ENCODE measurements around the gene GNAQ. TPM values are rescaled to one million over a fixed set of nuclear protein-coding genes. Genes with fewer than 3 reads are reported as not detected.

GNAQ gene
- total RNA-seq, 1 donor from 2014 or later: 21.3 TPM

DNA sequence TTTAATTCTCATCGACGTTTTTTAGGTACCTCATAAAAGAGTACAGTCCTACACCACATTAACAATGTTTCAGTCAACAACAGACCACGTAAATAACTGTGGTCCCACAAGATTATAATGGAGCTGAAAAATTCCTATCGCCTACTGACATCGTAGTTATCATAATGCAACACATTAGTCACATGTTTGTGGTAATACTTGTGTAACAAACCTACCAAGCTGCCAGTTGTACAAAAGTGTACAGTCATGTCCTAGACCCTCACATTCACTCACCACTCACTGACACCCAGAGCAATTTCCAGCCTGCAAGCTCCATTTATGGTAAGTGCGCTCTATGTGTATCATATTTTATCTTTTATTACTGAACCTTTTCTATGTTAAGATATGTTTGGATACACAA lies 16.8 kb downstream of the GNAQ start:
- H3K36me3 ChIP-seq (ENCODE audit: control insufficient read depth, insufficient read depth, low read length): peaks cover 1% of the 10 kb centered on the region
- H3K27me3 ChIP-seq (ENCODE audit: control insufficient read depth, insufficient read depth, low read length): no peaks in the 10 kb centered on the region
- no peak for FAIRE-seq
- DNase-seq (ENCODE audit: low read depth): peak; percentile 48
- no peak overlapping the region for H3K4me3 ChIP-seq (ENCODE audit: low read depth, low read length)
- TF ChIP-seq, protein P1, sequence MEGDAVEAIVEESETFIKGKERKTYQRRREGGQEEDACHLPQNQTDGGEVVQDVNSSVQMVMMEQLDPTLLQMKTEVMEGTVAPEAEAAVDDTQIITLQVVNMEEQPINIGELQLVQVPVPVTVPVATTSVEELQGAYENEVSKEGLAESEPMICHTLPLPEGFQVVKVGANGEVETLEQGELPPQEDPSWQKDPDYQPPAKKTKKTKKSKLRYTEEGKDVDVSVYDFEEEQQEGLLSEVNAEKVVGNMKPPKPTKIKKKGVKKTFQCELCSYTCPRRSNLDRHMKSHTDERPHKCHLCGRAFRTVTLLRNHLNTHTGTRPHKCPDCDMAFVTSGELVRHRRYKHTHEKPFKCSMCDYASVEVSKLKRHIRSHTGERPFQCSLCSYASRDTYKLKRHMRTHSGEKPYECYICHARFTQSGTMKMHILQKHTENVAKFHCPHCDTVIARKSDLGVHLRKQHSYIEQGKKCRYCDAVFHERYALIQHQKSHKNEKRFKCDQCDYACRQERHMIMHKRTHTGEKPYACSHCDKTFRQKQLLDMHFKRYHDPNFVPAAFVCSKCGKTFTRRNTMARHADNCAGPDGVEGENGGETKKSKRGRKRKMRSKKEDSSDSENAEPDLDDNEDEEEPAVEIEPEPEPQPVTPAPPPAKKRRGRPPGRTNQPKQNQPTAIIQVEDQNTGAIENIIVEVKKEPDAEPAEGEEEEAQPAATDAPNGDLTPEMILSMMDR (IDR thresholded peaks at IDR 0.05; ENCODE audit: insufficient read depth, low read length, severe bottlenecking): no peak

DNA sequence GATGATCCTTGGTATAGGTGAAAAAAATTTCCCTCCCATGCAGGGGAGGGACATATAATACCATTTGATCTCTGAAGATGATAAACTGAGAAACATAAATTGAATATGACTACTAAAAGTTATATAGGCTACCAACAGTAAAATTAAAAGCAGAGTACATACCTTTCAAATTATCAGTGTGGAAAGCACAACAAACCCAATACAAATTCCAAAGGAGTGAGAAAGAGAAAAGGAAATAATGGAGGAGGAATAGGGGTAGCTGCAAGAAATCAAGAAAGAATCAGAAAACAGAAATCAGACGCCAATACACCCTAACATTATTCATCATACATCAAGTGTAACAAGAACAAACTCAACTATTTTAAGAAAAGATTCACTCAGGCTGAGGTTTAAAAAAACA lies 17.7 kb downstream of the GNAQ start:
- TF ChIP-seq, protein P1 (IDR thresholded peaks at IDR 0.05; ENCODE audit: insufficient read depth, low read length, severe bottlenecking): no peak
- DNase-seq (ENCODE audit: low read depth): no peak
- no peak for FAIRE-seq
- no peaks in the 10 kb centered on the region for H3K27me3 ChIP-seq (ENCODE audit: control insufficient read depth, insufficient read depth, low read length)
- no peak overlapping the region for H3K4me3 ChIP-seq (ENCODE audit: low read depth, low read length)
- H3K36me3 ChIP-seq (ENCODE audit: control insufficient read depth, insufficient read depth, low read length): peaks cover 1% of the 10 kb centered on the region

DNA sequence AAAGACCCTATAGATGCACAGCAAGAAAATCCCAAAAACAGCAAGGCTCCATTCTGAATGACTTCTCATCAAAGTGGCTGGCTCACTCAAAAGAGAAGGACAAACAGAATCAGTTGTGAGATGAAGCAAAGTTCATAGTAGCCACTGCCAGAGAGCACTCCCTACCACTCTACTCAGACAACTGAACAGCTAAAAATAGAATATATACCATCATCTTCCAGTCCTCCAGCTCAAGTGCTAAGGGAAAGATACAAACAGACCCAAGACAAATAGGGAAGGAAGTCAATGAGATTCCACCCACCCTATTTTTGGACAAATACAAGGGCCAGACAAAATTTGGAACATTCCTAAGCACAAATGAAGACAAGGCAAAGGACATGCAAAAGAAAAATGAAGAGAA lies 20.6 kb downstream of the GNAQ start:
- DNase-seq (ENCODE audit: low read depth) (no peak), FAIRE-seq (no peak)
- Histone ChIP-seq H3K4me3 (ENCODE audit: low read depth, low read length) (no peak overlapping the region), H3K27me3 (ENCODE audit: control insufficient read depth, insufficient read depth, low read length) (no peaks in the 10 kb centered on the region), H3K36me3 (ENCODE audit: control insufficient read depth, insufficient read depth, low read length) (peaks cover 1% of the 10 kb centered on the region)
- TF ChIP-seq, protein P1 (IDR thresholded peaks at IDR 0.05; ENCODE audit: insufficient read depth, low read length, severe bottlenecking): no peak

DNA sequence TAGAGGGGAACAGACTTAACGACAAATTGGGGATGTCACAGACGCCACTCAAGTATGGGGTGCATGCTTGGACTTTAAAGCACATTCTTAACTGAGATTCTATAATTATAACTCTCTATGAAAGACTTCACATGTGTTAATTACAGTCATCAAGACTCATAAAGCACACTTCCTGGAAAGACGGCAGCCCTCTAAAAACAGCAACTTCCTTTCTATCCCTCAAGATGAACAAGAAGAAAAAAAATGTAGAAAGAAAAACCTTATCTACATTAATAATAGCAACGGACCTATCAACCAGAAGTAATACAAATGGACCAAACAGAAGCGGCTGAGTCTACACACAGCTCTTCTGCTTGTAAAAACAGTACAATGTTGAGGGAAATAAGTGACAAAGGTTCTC lies 21.2 kb downstream of the GNAQ start:
- Histone ChIP-seq H3K36me3 (ENCODE audit: control insufficient read depth, insufficient read depth, low read length) (peaks cover 1% of the 10 kb centered on the region), H3K27me3 (ENCODE audit: control insufficient read depth, insufficient read depth, low read length) (no peaks in the 10 kb centered on the region), H3K4me3 (ENCODE audit: low read depth, low read length) (no peak overlapping the region)
- no peak for DNase-seq (ENCODE audit: low read depth)
- TF ChIP-seq, protein P1 (IDR thresholded peaks at IDR 0.05; ENCODE audit: insufficient read depth, low read length, severe bottlenecking): no peak
- no peak for FAIRE-seq

DNA sequence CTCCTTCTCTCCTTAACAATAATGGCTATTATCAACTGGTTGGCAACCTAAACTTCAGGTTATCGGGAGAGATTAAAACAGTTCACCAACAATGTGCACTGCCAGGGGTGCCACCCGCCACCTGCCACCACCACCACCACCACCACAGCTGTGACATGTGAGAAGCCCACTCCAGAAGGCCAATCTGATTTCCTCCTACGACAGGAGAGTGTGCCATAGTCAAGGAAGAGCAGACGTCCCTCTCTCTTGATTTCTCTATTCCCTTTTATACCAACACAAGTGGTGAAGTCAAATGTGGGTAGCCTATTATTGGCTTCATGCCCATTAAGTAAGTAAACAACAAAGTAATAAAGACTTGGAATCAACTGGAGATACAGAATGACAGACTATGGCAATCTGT lies 22.4 kb downstream of the GNAQ start:
- Histone ChIP-seq H3K27me3 (ENCODE audit: control insufficient read depth, insufficient read depth, low read length) (no peaks in the 10 kb centered on the region), H3K36me3 (ENCODE audit: control insufficient read depth, insufficient read depth, low read length) (no peaks in the 10 kb centered on the region), H3K4me3 (ENCODE audit: low read depth, low read length) (no peak overlapping the region)
- DNase-seq (ENCODE audit: low read depth) (no peak), FAIRE-seq (no peak)
- TF ChIP-seq, protein P1 (IDR thresholded peaks at IDR 0.05; ENCODE audit: insufficient read depth, low read length, severe bottlenecking): no peak

DNA sequence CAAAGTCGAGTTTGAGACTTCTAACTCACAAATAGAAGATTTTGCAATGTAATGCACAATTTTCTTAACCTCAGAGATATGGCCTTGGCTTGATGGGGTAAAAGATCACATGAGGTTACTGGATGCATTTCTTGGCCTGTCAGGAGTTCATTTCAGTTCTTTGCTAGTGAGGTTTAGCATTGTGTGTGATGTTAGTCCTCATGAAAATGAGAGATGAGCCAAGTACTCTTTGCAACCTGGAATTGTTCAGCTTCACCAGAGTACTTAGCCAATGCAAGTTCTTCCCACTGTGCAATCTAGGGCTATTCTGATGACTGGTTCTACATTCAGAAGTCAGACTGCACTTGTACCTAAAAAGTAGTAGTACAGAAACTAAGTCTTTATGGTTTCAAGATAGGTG lies 24.9 kb downstream of the GNAQ start:
- no peak for DNase-seq (ENCODE audit: low read depth)
- FAIRE-seq: no peak
- Histone ChIP-seq H3K27me3 (ENCODE audit: control insufficient read depth, insufficient read depth, low read length) (no peaks in the 10 kb centered on the region), H3K4me3 (ENCODE audit: low read depth, low read length) (no peak overlapping the region), H3K36me3 (ENCODE audit: control insufficient read depth, insufficient read depth, low read length) (no peaks in the 10 kb centered on the region)
- TF ChIP-seq, protein P1 (IDR thresholded peaks at IDR 0.05; ENCODE audit: insufficient read depth, low read length, severe bottlenecking): no peak

Measured in bronchial epithelial cell (primary cell).